M059J (cell line): ENCODE data around the gene FNDC7. TPM values are rescaled to one million over a fixed set of nuclear protein-coding genes. Genes with fewer than 3 reads are reported as not detected.
A peak's percentile ranks its signal among the peaks of the same experiment; 100 is the strongest.
"Not testable (repeated sequence)": the region's sequence is repeated elsewhere in the genome, so short reads cannot be mapped to it uniquely, and the experiment has no call there.

Experiments used
- DNase-seq: peaks from one replicate; pipeline ENCODE4 v3.0.0-alpha.2; 2012; ENCODE audit warnings: low read depth
- total RNA-seq: library from RNA; depleted of rRNA; stranded (reverse); fragments of >200 nt; shearing (Covaris generic); gene quantifications from 2 replicates; pipeline ENCODE4 v1.2.3, GENCODE V29; 2014

Gene FNDC7
- total RNA-seq, 1 experiment from 2014 or later, result not detected

GRCh38 chr1:108734171-108734865 is 21.6 kb downstream of the FNDC7 start:
- DNase-seq, result no peak

- no peak for DNase-seq
These were observed 29.5 kb downstream of the FNDC7 start for GRCh38 chr1:108742253-108742652.

- DNase-seq, result no peak
These were observed 33.3 kb downstream of the FNDC7 start for GRCh38 chr1:108745980-108746381.

- DNase-seq, result peak; percentile 94
These were observed 33.9 kb downstream of the FNDC7 start, which contains the start of gene STXBP3 for GRCh38 chr1:108746382-108747170. Gene STXBP3, plus strand, starts transcription at chr1:108746674. Its CDS starts 64 bp downstream, at chr1:108746738.

GRCh38 chr1:108747171-108747850 is 34.6 kb downstream of the FNDC7 start:
- DNase-seq, result peak; percentile 89

GRCh38 chr1:108747898-108748297 is 35.2 kb downstream of the FNDC7 start:
- DNase-seq, result no peak

- no peak for DNase-seq
These were observed 36.4 kb downstream of the FNDC7 start for GRCh38 chr1:108749081-108749480.

GRCh38 chr1:108750476-108751181 is 37.9 kb downstream of the FNDC7 start:
- DNase-seq, result peak; percentile 41

- no peak for DNase-seq
These were observed 40.7 kb downstream of the FNDC7 start for GRCh38 chr1:108753363-108753762.

- no peak for DNase-seq
These were observed 46.1 kb downstream of the FNDC7 start for GRCh38 chr1:108758796-108759195.

GRCh38 chr1:108767115-108767514 is 54.4 kb downstream of the FNDC7 start:
- DNase-seq, result no peak

GRCh38 chr1:108767708-108768107 is 55.0 kb downstream of the FNDC7 start:
- DNase-seq, result no peak

GRCh38 chr1:108777839-108778238 is 65.1 kb downstream of the FNDC7 start:
- DNase-seq, result no peak

GRCh38 chr1:108779455-108779854 is 66.7 kb downstream of the FNDC7 start:
- DNase-seq, result no peak

- DNase-seq, result no peak
These were observed 68.3 kb downstream of the FNDC7 start for GRCh38 chr1:108780937-108781574.

GRCh38 chr1:108781575-108781944 is 68.9 kb downstream of the FNDC7 start:
- not testable (repeated sequence) for DNase-seq

GRCh38 chr1:108785264-108785663 is 72.6 kb downstream of the FNDC7 start:
- DNase-seq, result no peak

- DNase-seq, result no peak
These were observed 73.2 kb downstream of the FNDC7 start for GRCh38 chr1:108785880-108786279.

- DNase-seq, result no peak
These were observed 79.1 kb downstream of the FNDC7 start for GRCh38 chr1:108791790-108792189.
